ENCODE data around the gene JAG2.

Gene JAG2

GRCh38 chr14:105177082-105177481, 8.5 kb upstream of the JAG2 start:
- ATAC-seq, result no peak
- no peak for TF ChIP-seq ZFP3 (CRISPR knock-in tag; IDR thresholded peaks at IDR 0.05)
- no peak for TF ChIP-seq ISL1 (CRISPR knock-in tag; IDR thresholded peaks at IDR 0.05)
- TF ChIP-seq ZNF70 (CRISPR knock-in tag; IDR thresholded peaks at IDR 0.05), result no peak
- no peak for TF ChIP-seq TSHZ2 (CRISPR knock-in tag; IDR thresholded peaks at IDR 0.05)
- TF ChIP-seq OSR1 (CRISPR knock-in tag; IDR thresholded peaks at IDR 0.05), result no peak
- TF ChIP-seq CSRNP3 (CRISPR knock-in tag; IDR thresholded peaks at IDR 0.05), result no peak
- TF ChIP-seq CSDC2 (CRISPR knock-in tag; IDR thresholded peaks at IDR 0.05), result no peak
- no peak for TF ChIP-seq ZC3H10 (CRISPR knock-in tag; IDR thresholded peaks at IDR 0.05)
- TF ChIP-seq, protein P1, sequence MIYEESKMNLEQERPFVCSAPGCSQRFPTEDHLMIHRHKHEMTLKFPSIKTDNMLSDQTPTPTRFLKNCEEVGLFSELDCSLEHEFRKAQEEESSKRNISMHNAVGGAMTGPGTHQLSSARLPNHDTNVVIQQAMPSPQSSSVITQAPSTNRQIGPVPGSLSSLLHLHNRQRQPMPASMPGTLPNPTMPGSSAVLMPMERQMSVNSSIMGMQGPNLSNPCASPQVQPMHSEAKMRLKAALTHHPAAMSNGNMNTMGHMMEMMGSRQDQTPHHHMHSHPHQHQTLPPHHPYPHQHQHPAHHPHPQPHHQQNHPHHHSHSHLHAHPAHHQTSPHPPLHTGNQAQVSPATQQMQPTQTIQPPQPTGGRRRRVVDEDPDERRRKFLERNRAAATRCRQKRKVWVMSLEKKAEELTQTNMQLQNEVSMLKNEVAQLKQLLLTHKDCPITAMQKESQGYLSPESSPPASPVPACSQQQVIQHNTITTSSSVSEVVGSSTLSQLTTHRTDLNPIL (CRISPR knock-in tag; IDR thresholded peaks at IDR 0.05; ENCODE audit: low read depth), result no peak
- no peak for TF ChIP-seq RARB (CRISPR knock-in tag; IDR thresholded peaks at IDR 0.05)
- no peak for TF ChIP-seq GLIS3 (CRISPR knock-in tag; IDR thresholded peaks at IDR 0.05)
- TF ChIP-seq ARNTL (CRISPR knock-in tag; IDR thresholded peaks at IDR 0.05; ENCODE audit: borderline replicate concordance, low read depth), result no peak
- TF ChIP-seq ZNF8 (CRISPR knock-in tag; IDR thresholded peaks at IDR 0.05), result no peak

DNA sequence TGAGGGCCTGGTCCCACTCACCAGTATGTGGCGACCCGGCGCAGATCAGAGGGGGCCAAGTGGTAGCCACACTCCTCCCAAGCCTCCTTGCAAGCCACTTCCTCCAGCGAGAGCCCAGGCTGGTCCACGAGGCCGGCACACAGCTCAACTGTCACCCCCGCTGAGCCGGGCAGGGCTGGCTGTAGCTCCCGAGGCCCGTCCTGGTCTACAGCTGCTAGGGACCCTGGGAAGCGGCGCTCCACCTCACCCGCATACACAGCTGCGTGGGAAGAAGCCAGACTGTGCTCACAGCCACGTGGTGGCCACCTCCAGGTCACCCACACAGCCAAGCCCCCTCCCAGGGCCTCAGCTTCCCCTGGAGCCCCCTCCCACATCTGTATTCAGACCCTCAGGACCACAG, 7.9 kb upstream of the JAG2 start:
- ATAC-seq, result no peak
- TF ChIP-seq CSRNP3 (CRISPR knock-in tag; IDR thresholded peaks at IDR 0.05) (no peak), ZFP30 (CRISPR knock-in tag; IDR thresholded peaks at IDR 0.05) (no peak), POU6F1 (CRISPR knock-in tag; IDR thresholded peaks at IDR 0.05; ENCODE audit: borderline replicate concordance, low read depth) (no peak), ZNF565 (CRISPR knock-in tag; conservative IDR thresholded peaks at IDR 0.05; ENCODE audit: low read depth) (no peak), ZNF70 (CRISPR knock-in tag; IDR thresholded peaks at IDR 0.05) (no peak), PPARA (CRISPR knock-in tag; IDR thresholded peaks at IDR 0.05; ENCODE audit: borderline replicate concordance) (no peak), ZC3H10 (CRISPR knock-in tag; IDR thresholded peaks at IDR 0.05) (no peak), CSDC2 (CRISPR knock-in tag; IDR thresholded peaks at IDR 0.05) (no peak), GLIS3 (CRISPR knock-in tag; IDR thresholded peaks at IDR 0.05) (no peak), RARB (CRISPR knock-in tag; IDR thresholded peaks at IDR 0.05) (no peak), TSHZ2 (CRISPR knock-in tag; IDR thresholded peaks at IDR 0.05) (no peak), ISL1 (CRISPR knock-in tag; IDR thresholded peaks at IDR 0.05) (no peak), BACH2 (CRISPR knock-in tag; IDR thresholded peaks at IDR 0.05; ENCODE audit: borderline replicate concordance) (no peak), SNAI2 (CRISPR knock-in tag; IDR thresholded peaks at IDR 0.05) (no peak), TOX (CRISPR knock-in tag; IDR thresholded peaks at IDR 0.05; ENCODE audit: borderline replicate concordance) (no peak), ZFP3 (CRISPR knock-in tag; IDR thresholded peaks at IDR 0.05) (no peak)
- TF ChIP-seq, protein P1 (CRISPR knock-in tag; IDR thresholded peaks at IDR 0.05; ENCODE audit: low read depth), result no peak
